ENCODE results near the gene MYO9B. TPM values are rescaled to one million over a fixed set of nuclear protein-coding genes. Genes with fewer than 3 reads are reported as not detected.

MYO9B gene, protein sequence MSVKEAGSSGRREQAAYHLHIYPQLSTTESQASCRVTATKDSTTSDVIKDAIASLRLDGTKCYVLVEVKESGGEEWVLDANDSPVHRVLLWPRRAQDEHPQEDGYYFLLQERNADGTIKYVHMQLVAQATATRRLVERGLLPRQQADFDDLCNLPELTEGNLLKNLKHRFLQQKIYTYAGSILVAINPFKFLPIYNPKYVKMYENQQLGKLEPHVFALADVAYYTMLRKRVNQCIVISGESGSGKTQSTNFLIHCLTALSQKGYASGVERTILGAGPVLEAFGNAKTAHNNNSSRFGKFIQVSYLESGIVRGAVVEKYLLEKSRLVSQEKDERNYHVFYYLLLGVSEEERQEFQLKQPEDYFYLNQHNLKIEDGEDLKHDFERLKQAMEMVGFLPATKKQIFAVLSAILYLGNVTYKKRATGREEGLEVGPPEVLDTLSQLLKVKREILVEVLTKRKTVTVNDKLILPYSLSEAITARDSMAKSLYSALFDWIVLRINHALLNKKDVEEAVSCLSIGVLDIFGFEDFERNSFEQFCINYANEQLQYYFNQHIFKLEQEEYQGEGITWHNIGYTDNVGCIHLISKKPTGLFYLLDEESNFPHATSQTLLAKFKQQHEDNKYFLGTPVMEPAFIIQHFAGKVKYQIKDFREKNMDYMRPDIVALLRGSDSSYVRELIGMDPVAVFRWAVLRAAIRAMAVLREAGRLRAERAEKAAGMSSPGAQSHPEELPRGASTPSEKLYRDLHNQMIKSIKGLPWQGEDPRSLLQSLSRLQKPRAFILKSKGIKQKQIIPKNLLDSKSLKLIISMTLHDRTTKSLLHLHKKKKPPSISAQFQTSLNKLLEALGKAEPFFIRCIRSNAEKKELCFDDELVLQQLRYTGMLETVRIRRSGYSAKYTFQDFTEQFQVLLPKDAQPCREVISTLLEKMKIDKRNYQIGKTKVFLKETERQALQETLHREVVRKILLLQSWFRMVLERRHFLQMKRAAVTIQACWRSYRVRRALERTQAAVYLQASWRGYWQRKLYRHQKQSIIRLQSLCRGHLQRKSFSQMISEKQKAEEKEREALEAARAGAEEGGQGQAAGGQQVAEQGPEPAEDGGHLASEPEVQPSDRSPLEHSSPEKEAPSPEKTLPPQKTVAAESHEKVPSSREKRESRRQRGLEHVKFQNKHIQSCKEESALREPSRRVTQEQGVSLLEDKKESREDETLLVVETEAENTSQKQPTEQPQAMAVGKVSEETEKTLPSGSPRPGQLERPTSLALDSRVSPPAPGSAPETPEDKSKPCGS (N-terminal part only)
- total RNA-seq (2022; extraction: Qiagen RNA extraction), result 23.4 to 37.4 TPM (median 33.1 TPM) in 5 replicates

DNA sequence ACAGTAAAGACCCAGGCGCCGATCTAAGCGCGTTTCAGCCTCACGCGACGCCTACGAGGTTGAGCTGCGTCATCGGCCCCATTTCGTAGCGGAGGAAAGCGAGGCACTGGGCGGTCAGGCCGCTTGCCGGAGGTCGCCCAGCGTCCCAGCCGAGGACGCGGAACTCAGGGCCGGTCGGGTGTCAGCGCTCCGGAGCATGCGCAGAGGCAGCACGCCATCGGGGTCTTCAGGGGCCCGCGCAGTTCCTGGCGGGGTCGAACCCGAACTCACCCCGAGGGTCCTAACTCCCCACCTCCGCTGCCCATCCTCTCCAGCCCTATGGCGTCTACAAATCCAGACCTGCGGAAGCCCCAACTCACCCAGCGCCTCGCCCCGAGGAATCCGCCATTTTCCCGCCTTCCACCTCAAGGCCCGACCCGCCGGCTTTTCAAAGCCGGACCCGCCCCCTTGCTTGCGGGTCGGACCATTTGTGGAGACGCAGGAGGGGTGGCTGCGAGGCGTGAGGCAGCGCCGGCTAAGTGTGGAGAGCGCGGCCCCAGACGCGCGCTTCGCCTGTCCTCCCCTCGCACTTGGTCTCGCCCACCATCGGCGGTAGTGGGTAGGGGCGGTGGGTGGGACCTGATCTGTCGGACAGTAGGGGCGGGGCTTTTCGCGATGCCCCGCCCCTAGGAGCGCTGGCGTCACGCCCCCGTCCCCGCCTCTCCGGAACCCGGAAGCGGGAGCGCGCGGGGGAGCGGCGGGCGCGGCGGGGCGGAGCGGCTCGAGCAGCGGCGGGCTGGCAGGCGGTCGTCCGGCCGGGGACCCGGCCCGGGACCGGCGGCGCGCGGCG, at the start of gene MYO9B, which contains the start of gene HAUS8:
Gene MYO9B, plus strand, starts transcription at position 743 of the 829 bp plus-strand sequence. CDS start 25,941 bp downstream, outside the sequence.
Gene HAUS8, minus strand, starts transcription at position 418 of the 829 bp plus-strand sequence. Its CDS starts 30 bp downstream, at position 388.

GRCh38 chr19:17026706-17027534, 48.7 kb upstream of the MYO9B start, which contains the start of gene CPAMD8:
CPAMD8 (minus strand) TSS chr19:17026810; CDS start chr19:17026642, 168 bp downstream.

DNA sequence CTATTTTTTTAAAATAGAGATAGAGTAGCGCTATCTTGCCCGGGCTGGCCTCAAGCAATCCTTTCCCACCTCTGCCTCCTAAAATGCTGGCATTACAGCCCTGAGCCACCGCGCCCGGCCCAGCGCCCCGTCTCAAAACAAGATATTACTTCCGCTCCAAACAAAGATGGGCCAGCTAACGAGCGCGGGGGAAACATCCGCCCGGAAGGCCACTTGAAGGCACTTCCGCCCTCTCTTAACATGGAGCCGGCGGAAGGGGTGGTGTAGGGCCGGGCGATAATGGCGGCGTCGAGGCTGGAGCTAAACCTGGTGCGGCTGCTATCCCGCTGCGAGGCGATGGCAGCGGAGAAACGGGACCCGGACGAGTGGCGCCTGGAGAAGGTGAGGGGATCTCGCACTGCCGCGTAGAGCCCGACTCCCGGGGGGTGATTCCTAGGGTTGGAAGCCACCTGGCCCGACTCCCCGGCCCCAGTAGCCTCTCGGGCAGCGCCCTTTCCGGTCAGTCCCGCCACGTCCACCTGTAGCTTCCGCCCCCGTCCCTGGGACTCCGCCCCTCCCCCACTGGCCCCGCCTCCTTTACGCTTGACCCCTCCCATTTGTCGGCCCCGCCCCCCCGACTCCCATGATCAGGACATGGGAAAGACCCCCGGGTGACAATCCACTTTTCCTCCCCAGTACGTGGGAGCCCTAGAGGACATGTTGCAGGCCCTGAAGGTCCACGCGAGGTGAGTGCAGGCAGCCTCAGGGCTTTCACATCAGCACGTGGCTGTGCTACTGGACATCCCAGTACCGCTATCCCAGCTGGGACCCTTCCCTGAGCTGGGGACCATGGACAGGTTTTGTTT, 139.8 kb downstream of the MYO9B start, which contains the start of gene USE1:
Gene USE1, plus strand, starts transcription at position 231 of the 845 bp plus-strand sequence. Its CDS starts 49 bp downstream, at position 280.

GRCh38 chr19:17226002-17226933, 150.7 kb downstream of the MYO9B start, which contains the start of gene OCEL1:
OCEL1 (plus strand) TSS chr19:17226226; CDS start chr19:17226248, 22 bp downstream.

DNA sequence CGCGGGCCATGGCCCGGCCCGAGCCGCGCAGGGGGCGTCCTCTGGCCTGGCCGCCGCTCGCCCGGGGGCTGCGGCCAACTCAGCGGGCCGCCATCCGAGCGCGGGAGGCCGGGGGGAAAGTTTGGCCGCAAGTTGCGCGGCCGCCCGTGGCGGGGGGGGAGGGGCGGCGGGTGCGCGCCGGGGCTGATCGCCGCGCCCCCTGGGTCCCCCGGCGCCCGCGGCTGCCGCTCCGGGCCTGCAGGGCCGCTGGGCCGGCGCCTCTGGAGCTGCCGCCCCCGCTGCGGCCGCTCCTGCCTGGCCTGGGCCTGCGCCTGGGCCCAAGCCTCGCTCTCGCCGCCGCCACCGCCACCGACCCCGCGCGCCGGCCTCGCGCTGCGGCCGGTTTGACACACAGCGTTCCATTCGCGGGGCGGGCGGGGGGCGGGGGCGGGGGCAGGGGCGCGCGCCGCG, 170.0 kb downstream of the MYO9B start, which contains the start of gene NR2F6:
Gene NR2F6, minus strand, starts transcription at position 385 of the 450 bp plus-strand sequence. CDS start 699 bp downstream, outside the sequence.

Other genes starting within 250 kb of the MYO9B start
- 13.5 to 22.5 TPM (median 19.8 TPM) in 5 replicates for gene SIN3B, start 246.4 kb upstream of the MYO9B start, total RNA-seq (2022; extraction: Qiagen RNA extraction)
- not detected in 5 replicates for gene F2RL3, start 186.8 kb upstream of the MYO9B start, total RNA-seq (2022; extraction: Qiagen RNA extraction)
- 0.05 to 0.33 TPM (median 0.09 TPM) in 5 replicates for gene CPAMD8, start 49.0 kb upstream of the MYO9B start, total RNA-seq (2022; extraction: Qiagen RNA extraction)
- gene HAUS8, start 325 bp upstream of the MYO9B start, total RNA-seq (2022; extraction: Qiagen RNA extraction), result 12.3 to 15.2 TPM (median 13.1 TPM) in 5 replicates
- gene USE1, start 139.6 kb downstream of the MYO9B start, total RNA-seq (2022; extraction: Qiagen RNA extraction), result 13.2 to 15.5 TPM (median 13.9 TPM) in 5 replicates
- gene OCEL1, start 150.4 kb downstream of the MYO9B start, total RNA-seq (2022; extraction: Qiagen RNA extraction), result 9.7 to 13.9 TPM (median 12.9 TPM) in 5 replicates
- gene NR2F6, start 170.1 kb downstream of the MYO9B start, total RNA-seq (2022; extraction: Qiagen RNA extraction), result 30.3 to 57.3 TPM (median 52.6 TPM) in 5 replicates
- 0.07 TPM in 1 of 5 replicates, not detected in the others for gene USHBP1, start 189.0 kb downstream of the MYO9B start, total RNA-seq (2022; extraction: Qiagen RNA extraction)
- gene BABAM1, start 191.7 kb downstream of the MYO9B start, total RNA-seq (2022; extraction: Qiagen RNA extraction), result 56.1 to 65.2 TPM (median 63.2 TPM) in 5 replicates
- gene ANKLE1, start 206.1 kb downstream of the MYO9B start, total RNA-seq (2022; extraction: Qiagen RNA extraction), result 0.24 to 0.46 TPM (median 0.36 TPM) in 5 replicates
- 1.7 to 3.0 TPM (median 2.5 TPM) in 5 replicates for gene ABHD8, start 227.6 kb downstream of the MYO9B start, total RNA-seq (2022; extraction: Qiagen RNA extraction)
- 58.9 to 95.1 TPM (median 90.6 TPM) in 5 replicates for gene MRPL34, start 230.1 kb downstream of the MYO9B start, total RNA-seq (2022; extraction: Qiagen RNA extraction)
- 45.8 to 66.0 TPM (median 55.4 TPM) in 5 replicates for gene DDA1, start 233.8 kb downstream of the MYO9B start, total RNA-seq (2022; extraction: Qiagen RNA extraction)